ENCODE results near the gene LONP1.

DNA sequence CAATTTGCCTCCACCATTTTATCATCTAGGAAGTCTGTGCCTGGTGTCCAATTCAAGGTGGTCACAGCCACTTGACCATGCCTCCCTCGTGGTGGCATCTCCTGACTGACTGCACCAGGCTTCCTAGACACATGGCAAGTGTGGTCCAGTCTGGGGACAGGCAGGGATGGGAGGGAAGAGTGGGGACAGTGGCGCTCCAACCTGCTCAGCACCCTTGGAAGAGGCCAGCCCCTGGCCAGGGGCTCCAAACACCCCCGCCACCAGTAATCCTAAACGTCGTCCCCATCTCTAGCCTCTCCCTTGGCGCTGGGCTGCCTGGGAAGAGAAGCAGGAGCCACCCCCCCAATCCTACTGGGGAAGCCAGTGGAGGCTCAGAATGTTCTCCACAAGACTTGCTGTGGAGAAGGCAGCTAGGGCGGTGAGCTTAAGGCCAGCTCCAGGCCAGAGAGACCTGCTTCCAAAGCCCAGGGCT lies 27.2 kb downstream of the LONP1 start:
- TF ChIP-seq, protein P1, sequence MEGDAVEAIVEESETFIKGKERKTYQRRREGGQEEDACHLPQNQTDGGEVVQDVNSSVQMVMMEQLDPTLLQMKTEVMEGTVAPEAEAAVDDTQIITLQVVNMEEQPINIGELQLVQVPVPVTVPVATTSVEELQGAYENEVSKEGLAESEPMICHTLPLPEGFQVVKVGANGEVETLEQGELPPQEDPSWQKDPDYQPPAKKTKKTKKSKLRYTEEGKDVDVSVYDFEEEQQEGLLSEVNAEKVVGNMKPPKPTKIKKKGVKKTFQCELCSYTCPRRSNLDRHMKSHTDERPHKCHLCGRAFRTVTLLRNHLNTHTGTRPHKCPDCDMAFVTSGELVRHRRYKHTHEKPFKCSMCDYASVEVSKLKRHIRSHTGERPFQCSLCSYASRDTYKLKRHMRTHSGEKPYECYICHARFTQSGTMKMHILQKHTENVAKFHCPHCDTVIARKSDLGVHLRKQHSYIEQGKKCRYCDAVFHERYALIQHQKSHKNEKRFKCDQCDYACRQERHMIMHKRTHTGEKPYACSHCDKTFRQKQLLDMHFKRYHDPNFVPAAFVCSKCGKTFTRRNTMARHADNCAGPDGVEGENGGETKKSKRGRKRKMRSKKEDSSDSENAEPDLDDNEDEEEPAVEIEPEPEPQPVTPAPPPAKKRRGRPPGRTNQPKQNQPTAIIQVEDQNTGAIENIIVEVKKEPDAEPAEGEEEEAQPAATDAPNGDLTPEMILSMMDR (conservative IDR thresholded peaks at IDR 0.05): no peak
- TF ChIP-seq ZFX (IDR thresholded peaks at IDR 0.05): no peak
